Testis (tissue), 3 donors: ENCODE data around the gene AMOT. TPM values are rescaled to one million over a fixed set of nuclear protein-coding genes. Genes with fewer than 3 reads are reported as not detected.

Source experiments
- DNase-seq: peaks from one replicate; pipeline ENCODE4 v3.0.0-alpha.2; 2019
- H3K27ac ChIP-seq, 2 donors: fragments of 200-600 bp; sonication (generic); one replicate each; pipeline ENCODE4 v1.5.1; 2019
- H3K27me3 ChIP-seq: fragments of 200-600 bp; sonication (generic); one replicate; pipeline ENCODE4 v1.5.1; 2019
- H3K36me3 ChIP-seq: fragments of 200-600 bp; sonication (generic); one replicate; pipeline ENCODE4 v1.5.1; 2017; ENCODE audit warnings: low read depth; ENCODE audit errors: missing control alignments
- H3K4me1 ChIP-seq: fragments of 200-600 bp; sonication (generic); one replicate; pipeline ENCODE4 v1.5.1; 2019
- H3K4me3 ChIP-seq, 2 donors: fragments of 200-600 bp; sonication (generic); one replicate each; pipeline ENCODE4 v1.5.1; 2017 to 2019
- H3K9me3 ChIP-seq: fragments of 200-600 bp; sonication (generic); one replicate; pipeline ENCODE4 v1.5.1; 2017
- POLR2A ChIP-seq: fragments of 450-650 bp; IDR thresholded peaks from one replicate; pipeline ENCODE4 v1.6.1; 2017; ENCODE audit warnings: antibody characterized with exemption, mild to moderate bottlenecking, moderate library complexity
- WGBS, 2 donors: methylation state at CpG; one replicate each; pipeline ENCODE4 v1.1.5; 2018; 5-methylcytosine and 5-hydroxymethylcytosine counted together
- intact Hi-C: fragments of 100-400 bp; cut with DNase I; formaldehyde crosslinking; loops from one replicate; pipeline ENCODE4 v1.15.1; 2023; ENCODE audit warnings: low total_unique reads
- polyA plus RNA-seq: library from polyadenylated mRNA; stranded (reverse); fragments of 350-450 nt; fragmentation: Illumina TruSeq; extraction: RNeasy Lipid Tissue Mini Kit (QIAGEN cat#74804); gene quantifications from one replicate; pipeline ENCODE4 v1.2.3, GENCODE V29; 2014; ENCODE audit warnings: low read depth, low replicate concordance; ENCODE audit not compliant: insufficient read depth
- total RNA-seq, 2 donors: library from RNA; depleted of rRNA; stranded (reverse); fragments of >200 nt; gene quantifications; one replicate each; pipeline ENCODE4 v1.2.3, GENCODE V29; 2016
- TF ChIP-seq, protein P1 (sequence below), 3 experiments: fragments of 450-650 bp in 2 of 3; fragments of 200-600 bp in 1 of 3; sonication (generic) in 1 of 3; IDR thresholded peaks; one replicate each; pipeline ENCODE4 v1.5.1; 2016 to 2019; ENCODE audit warnings: antibody characterized with exemption in 3 of 3, mild to moderate bottlenecking in 2 of 3, moderate library complexity in 1 of 3

The AMOT gene
- total and polyA plus RNA-seq, 3 donors from 2014 or later, result 11.7 to 22.5 (median 14.9) TPM

DNA sequence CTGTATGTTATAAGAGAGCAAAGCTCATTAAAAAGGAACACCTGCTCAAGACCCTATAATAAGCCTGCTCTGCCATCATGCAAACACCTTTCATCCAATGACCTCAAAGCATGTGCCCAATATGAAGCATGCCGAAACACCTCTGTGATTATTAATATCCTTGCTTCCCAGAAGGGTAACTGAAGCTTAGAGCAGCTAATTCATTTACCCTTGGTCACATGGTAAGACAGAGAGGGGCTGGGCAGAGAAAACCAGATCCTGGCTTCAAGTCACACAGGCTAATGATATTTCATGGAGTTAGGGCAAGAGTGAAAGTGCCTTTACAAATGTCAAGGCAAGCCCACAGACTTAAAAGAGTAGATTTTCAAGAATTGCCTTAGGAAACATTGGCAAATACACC, 5.6 kb downstream of the AMOT start:
- intact Hi-C loops, result no loop called here
- no peak for DNase-seq
- Histone ChIP-seq H3K4me1 (no peaks in the 10 kb centered on the region), H3K9me3 (no peaks in the 10 kb centered on the region), H3K27ac (no peak overlapping the region), H3K36me3 (no peaks in the 10 kb centered on the region), H3K27me3 (no peaks in the 10 kb centered on the region), H3K4me3 (no peak overlapping the region)
- TF ChIP-seq POLR2A, result no peak
- TF ChIP-seq, protein P1, sequence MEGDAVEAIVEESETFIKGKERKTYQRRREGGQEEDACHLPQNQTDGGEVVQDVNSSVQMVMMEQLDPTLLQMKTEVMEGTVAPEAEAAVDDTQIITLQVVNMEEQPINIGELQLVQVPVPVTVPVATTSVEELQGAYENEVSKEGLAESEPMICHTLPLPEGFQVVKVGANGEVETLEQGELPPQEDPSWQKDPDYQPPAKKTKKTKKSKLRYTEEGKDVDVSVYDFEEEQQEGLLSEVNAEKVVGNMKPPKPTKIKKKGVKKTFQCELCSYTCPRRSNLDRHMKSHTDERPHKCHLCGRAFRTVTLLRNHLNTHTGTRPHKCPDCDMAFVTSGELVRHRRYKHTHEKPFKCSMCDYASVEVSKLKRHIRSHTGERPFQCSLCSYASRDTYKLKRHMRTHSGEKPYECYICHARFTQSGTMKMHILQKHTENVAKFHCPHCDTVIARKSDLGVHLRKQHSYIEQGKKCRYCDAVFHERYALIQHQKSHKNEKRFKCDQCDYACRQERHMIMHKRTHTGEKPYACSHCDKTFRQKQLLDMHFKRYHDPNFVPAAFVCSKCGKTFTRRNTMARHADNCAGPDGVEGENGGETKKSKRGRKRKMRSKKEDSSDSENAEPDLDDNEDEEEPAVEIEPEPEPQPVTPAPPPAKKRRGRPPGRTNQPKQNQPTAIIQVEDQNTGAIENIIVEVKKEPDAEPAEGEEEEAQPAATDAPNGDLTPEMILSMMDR (IDR thresholded peaks at IDR 0.05), result no peak
- WGBS, 2 donors, result 100% methylated on average over 1 of the region's 1 CpG

DNA sequence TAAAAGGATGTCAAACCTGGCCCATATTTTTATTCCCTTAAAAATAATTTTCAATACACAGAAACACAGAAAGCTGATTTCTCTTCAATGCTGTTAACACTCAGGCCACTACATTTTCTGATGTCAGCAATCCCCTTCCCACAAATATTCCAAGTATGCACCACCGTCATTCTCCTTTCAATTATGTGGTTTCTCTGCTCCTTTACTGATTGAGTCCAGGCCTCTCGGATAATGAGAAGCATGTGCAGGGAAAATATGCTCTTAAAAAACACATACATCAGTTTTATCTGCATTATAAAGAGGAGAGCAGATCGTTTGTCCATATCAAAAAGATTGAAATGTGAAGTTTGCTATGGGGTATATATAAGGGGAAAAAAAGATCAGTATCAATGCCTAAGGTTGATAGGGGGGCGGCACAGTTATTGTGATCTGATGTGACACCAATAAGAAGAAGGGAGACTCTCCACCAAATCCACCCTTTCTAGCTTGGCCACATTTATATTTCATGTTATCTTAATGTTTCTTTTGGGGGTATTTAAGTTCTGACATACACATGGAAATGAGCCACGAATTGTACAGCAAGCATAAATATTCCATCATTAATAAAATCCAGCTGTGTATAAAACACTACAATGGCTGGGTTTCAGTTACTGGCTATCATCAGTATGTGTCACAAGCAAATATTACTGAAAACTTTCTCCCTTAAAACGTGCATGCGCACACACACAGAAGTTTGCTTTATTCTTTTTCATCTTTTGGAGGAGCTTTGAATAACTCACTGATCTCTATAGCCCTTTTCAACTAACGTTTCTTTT, 6.4 kb downstream of the AMOT start:
- Histone ChIP-seq H3K36me3 (no peaks in the 10 kb centered on the region), H3K9me3 (no peaks in the 10 kb centered on the region), H3K4me3 (no peak overlapping the region), H3K4me1 (no peaks in the 10 kb centered on the region), H3K27me3 (no peaks in the 10 kb centered on the region), H3K27ac (no peak overlapping the region)
- 68 to 81% methylated on average over 8 of the region's 8 CpGs for WGBS, 2 donors
- TF ChIP-seq, protein P1 (IDR thresholded peaks at IDR 0.05), result no peak
- TF ChIP-seq POLR2A, result no peak
- no peak for DNase-seq
- intact Hi-C loops, result no loop called here

DNA sequence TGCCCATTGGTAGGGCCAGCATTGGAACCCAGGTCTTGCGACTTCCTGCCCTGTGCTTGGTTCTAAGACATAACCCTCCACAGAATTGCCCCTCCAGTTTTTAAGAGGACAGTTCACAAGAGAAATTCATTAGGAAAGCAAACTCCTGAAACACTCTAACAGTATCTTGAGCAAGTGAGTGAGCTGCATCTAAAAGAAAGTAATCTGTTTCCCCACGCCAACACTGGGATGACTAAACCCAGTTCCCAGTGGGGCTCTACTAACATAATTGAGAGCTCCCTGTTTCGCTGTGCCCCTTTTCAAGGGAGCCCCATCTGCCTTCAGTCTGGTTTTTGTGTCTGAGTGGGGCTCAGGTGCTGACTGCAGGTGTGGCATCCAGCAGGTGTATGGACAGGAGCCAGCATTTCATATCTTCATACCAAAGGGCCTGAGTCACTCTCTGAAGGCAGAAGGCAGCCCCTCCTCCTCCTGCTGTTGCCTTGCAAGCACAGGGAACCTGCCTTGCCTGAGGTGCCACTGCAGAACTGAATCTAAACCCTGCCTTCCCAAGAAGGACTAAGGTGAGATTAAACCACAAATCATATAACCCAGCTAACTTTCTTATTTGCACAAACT, 8.0 kb downstream of the AMOT start:
- Histone ChIP-seq H3K9me3 (no peaks in the 10 kb centered on the region), H3K27me3 (no peaks in the 10 kb centered on the region), H3K4me1 (no peaks in the 10 kb centered on the region), H3K4me3 (no peak overlapping the region), H3K36me3 (no peaks in the 10 kb centered on the region), H3K27ac (no peak overlapping the region)
- TF ChIP-seq, protein P1 (IDR thresholded peaks at IDR 0.05), result no peak
- TF ChIP-seq POLR2A, result no peak
- intact Hi-C loops, result no loop called here
- DNase-seq, result no peak
- WGBS, 2 donors, result 86 to 100% methylated on average over 1 to 3 of the region's 3 CpGs

DNA sequence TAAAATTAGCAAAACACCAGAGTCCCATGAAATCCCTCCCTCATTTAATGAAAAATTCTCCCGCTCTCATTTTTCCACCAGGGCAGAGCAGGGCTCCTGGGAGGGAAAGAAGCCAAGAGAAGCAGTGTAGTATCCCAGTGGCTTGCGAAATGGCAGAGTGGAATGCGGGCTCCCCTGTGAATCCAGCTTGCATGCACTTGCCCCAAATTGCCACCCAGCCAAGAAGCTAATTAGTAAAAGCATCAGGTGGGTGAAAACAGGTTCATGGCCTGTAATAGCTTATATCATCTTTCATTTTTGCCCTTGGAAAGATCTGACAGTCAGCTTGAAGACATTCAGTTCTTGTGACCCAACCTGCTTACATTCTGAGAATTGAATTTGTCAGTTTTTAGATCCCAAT, 10.1 kb downstream of the AMOT start:
- H3K36me3 ChIP-seq, result no peaks in the 10 kb centered on the region
- no peaks in the 10 kb centered on the region for H3K4me1 ChIP-seq
- WGBS, 2 donors, result 95 to 97% methylated on average over 3 of the region's 3 CpGs
- H3K27me3 ChIP-seq, result no peaks in the 10 kb centered on the region
- intact Hi-C loops, result no loop called here
- no peaks in the 10 kb centered on the region for H3K9me3 ChIP-seq
- TF ChIP-seq, protein P1 (IDR thresholded peaks at IDR 0.05), result no peak
- TF ChIP-seq POLR2A, result no peak
- H3K4me3 ChIP-seq, result no peak overlapping the region
- DNase-seq, result no peak
- H3K27ac ChIP-seq, result no peak overlapping the region
